Trophoblast cell (in vitro differentiated cells and primary cell): ENCODE data around the gene SMG5.

Experiments
- DNase-seq, 2 donors: peaks; one replicate each; pipeline ENCODE4 v3.0.0-alpha.2; 2016
- H2AFZ ChIP-seq: 2 replicates; pipeline ENCODE4 v1.6.1; 2013; ENCODE audit warnings: low read length, moderate library complexity, mild to moderate bottlenecking; ENCODE audit not compliant: insufficient read depth, poor library complexity
- H2AK5ac ChIP-seq: 2 replicates; pipeline ENCODE4 v1.6.1; 2013; ENCODE audit warnings: mild to moderate bottlenecking, low read length
- H2BK120ac ChIP-seq: 2 replicates; pipeline ENCODE4 v1.6.1; 2013; ENCODE audit warnings: low read length, mild to moderate bottlenecking, moderate library complexity; ENCODE audit not compliant: insufficient read depth, poor library complexity
- H2BK12ac ChIP-seq: 2 replicates; pipeline ENCODE4 v1.6.1; 2013; ENCODE audit warnings: mild to moderate bottlenecking, low read length, moderate library complexity
- H2BK5ac ChIP-seq: 2 replicates; pipeline ENCODE4 v1.6.1; 2013; ENCODE audit warnings: low read length, low read depth, moderate library complexity, mild to moderate bottlenecking; ENCODE audit not compliant: poor library complexity
- H3K14ac ChIP-seq: 2 replicates; pipeline ENCODE4 v1.6.1; 2013; ENCODE audit warnings: mild to moderate bottlenecking, low read length
- H3K18ac ChIP-seq: 2 replicates; pipeline ENCODE4 v1.6.1; 2013; ENCODE audit warnings: mild to moderate bottlenecking, low read length
- H3K23ac ChIP-seq: 2 replicates; pipeline ENCODE4 v1.6.1; 2013; ENCODE audit warnings: low read length
- H3K27ac ChIP-seq: 2 replicates; pipeline ENCODE4 v1.5.1; 2013; ENCODE audit warnings: low read depth, mild to moderate bottlenecking, inconsistent platforms, low read length, moderate library complexity
- H3K27me3 ChIP-seq: 2 replicates; pipeline ENCODE4 v1.6.1; 2013; ENCODE audit warnings: inconsistent platforms, mild to moderate bottlenecking, low read length, moderate library complexity; ENCODE audit not compliant: insufficient read depth
- H3K36me3 ChIP-seq, 2 experiments: 1 replicate in 1 of 2; 2 replicates in 1 of 2; pipeline ENCODE4 v1.6.1; 2013; ENCODE audit warnings: low read length in 2 of 2, mild to moderate bottlenecking in 2 of 2, moderate library complexity in 1 of 2; ENCODE audit not compliant: insufficient read depth in 2 of 2, control insufficient read depth in 1 of 2
- H3K4ac ChIP-seq: 2 replicates; pipeline ENCODE4 v1.6.1; 2013; ENCODE audit warnings: low read depth, mild to moderate bottlenecking, low read length, moderate library complexity
- H3K4me1 ChIP-seq, 2 experiments: 1 replicate in 1 of 2; 2 replicates in 1 of 2; pipeline ENCODE4 v1.6.1; 2013; ENCODE audit warnings: low read length in 2 of 2, mild to moderate bottlenecking in 2 of 2, moderate library complexity in 1 of 2; ENCODE audit not compliant: insufficient read depth in 2 of 2, control insufficient read depth in 1 of 2
- H3K4me2 ChIP-seq: 2 replicates; pipeline ENCODE4 v1.6.1; 2013; ENCODE audit warnings: inconsistent platforms, mild to moderate bottlenecking, low read length, moderate library complexity
- H3K4me3 ChIP-seq: 2 replicates; pipeline ENCODE4 v1.5.1; 2013; ENCODE audit warnings: mild to moderate bottlenecking, low read depth, low read length, inconsistent platforms
- H3K79me1 ChIP-seq: one replicate; pipeline ENCODE4 v1.6.1; 2013; ENCODE audit warnings: low read length
- H3K79me2 ChIP-seq: 2 replicates; pipeline ENCODE4 v1.6.1; 2013; ENCODE audit warnings: low read length, mild to moderate bottlenecking; ENCODE audit not compliant: control insufficient read depth, insufficient read depth, poor library complexity
- H3K9ac ChIP-seq: 2 replicates; pipeline ENCODE4 v1.6.1; 2013; ENCODE audit warnings: mild to moderate bottlenecking, low read length
- H3K9me3 ChIP-seq: 2 replicates; pipeline ENCODE4 v1.6.1; 2013; ENCODE audit warnings: low read depth, mild to moderate bottlenecking, control low read depth, inconsistent platforms, low read length; ENCODE audit not compliant: insufficient read depth
- H4K12ac ChIP-seq: 2 replicates; pipeline ENCODE4 v1.6.1; 2013; ENCODE audit warnings: low read depth, mild to moderate bottlenecking, low read length, moderate library complexity
- H4K8ac ChIP-seq: 2 replicates; pipeline ENCODE4 v1.6.1; 2013; ENCODE audit warnings: low read depth, mild to moderate bottlenecking, low read length, moderate library complexity
- H4K91ac ChIP-seq: one replicate; pipeline ENCODE4 v1.6.1; 2013; ENCODE audit warnings: low read depth, mild to moderate bottlenecking, low read length, moderate library complexity
- WGBS: extraction: QIAGEN DNeasy Blood & Tissue Kit; methylation state at CpG from one replicate; pipeline ENCODE4 v1.1.7; 2013; ENCODE audit warnings: missing lambda C conversion rate; ENCODE audit not compliant: insufficient read length, insufficient coverage; ENCODE audit errors: extremely low coverage; 5-methylcytosine and 5-hydroxymethylcytosine counted together

SMG5 gene

GRCh38 chr1:156303241-156303640 lies 20.6 kb upstream of the SMG5 start:
- H3K18ac ChIP-seq, result no peak overlapping the region
- no peak overlapping the region for H3K23ac ChIP-seq
- no peak overlapping the region for H3K27ac ChIP-seq
- no CpG with 5 or more reads among the region's 4 CpGs for WGBS
- H2AK5ac ChIP-seq, result no peak overlapping the region
- H2BK120ac ChIP-seq, result no peak overlapping the region
- H2BK12ac ChIP-seq, result no peak overlapping the region
- H3K36me3 ChIP-seq, result peaks cover 10 to 13% of the 10 kb centered on the region in 2 experiments
- no peak overlapping the region for H4K12ac ChIP-seq
- H2AFZ ChIP-seq, result no peak overlapping the region
- H3K9ac ChIP-seq, result no peak overlapping the region
- H3K79me1 ChIP-seq, result no peaks in the 10 kb centered on the region
- no peaks in the 10 kb centered on the region for H3K9me3 ChIP-seq
- H4K91ac ChIP-seq, result no peak overlapping the region
- no peaks in the 10 kb centered on the region for H3K27me3 ChIP-seq
- no peak overlapping the region for H3K4me2 ChIP-seq
- H3K79me2 ChIP-seq, result no peaks in the 10 kb centered on the region
- no peak overlapping the region for H3K14ac ChIP-seq
- DNase-seq, result no peak
- no peak overlapping the region for H3K4me3 ChIP-seq
- no peak overlapping the region for H3K4ac ChIP-seq
- no peak overlapping the region for H2BK5ac ChIP-seq
- H4K8ac ChIP-seq, result no peak overlapping the region
- no peaks in the 10 kb centered on the region for H3K4me1 ChIP-seq

- no peak within 1 kb of the TSS for H3K4me2 ChIP-seq
- no peak within 1 kb of the TSS for H3K23ac ChIP-seq
- H3K14ac ChIP-seq, result no peak within 1 kb of the TSS
- H2BK12ac ChIP-seq, result no peak within 1 kb of the TSS
- peaks cover 5% of the 10 kb centered on the region for H3K79me2 ChIP-seq
- H3K27ac ChIP-seq, result no peak within 1 kb of the TSS
- no peaks in the 10 kb centered on the region for H3K9me3 ChIP-seq
- peaks cover 4 to 5% of the 10 kb centered on the region in 2 experiments for H3K36me3 ChIP-seq
- no peak within 1 kb of the TSS for H4K8ac ChIP-seq
- H3K9ac ChIP-seq, result no peak within 1 kb of the TSS
- H2BK5ac ChIP-seq, result no peak within 1 kb of the TSS
- no peaks in the 10 kb centered on the region for H3K27me3 ChIP-seq
- no CpG with 5 or more reads among the region's 19 CpGs for WGBS
- no peak within 1 kb of the TSS for H2BK120ac ChIP-seq
- no peak within 1 kb of the TSS for H3K18ac ChIP-seq
- H2AFZ ChIP-seq, result no peak within 1 kb of the TSS
- no peak within 1 kb of the TSS for H4K91ac ChIP-seq
- H3K79me1 ChIP-seq, result peaks cover 3% of the 10 kb centered on the region
- H4K12ac ChIP-seq, result no peak within 1 kb of the TSS
- no peak for DNase-seq
- H3K4ac ChIP-seq, result no peak within 1 kb of the TSS
- no peak within 1 kb of the TSS for H3K4me3 ChIP-seq
- no peak within 1 kb of the TSS for H2AK5ac ChIP-seq
- H3K4me1 ChIP-seq, result peaks cover 6 to 7% of the 10 kb centered on the region in 2 experiments
Measured at GRCh38 chr1:156298852-156299357, 16.3 kb upstream of the SMG5 start, which contains the start of gene VHLL. TSS of gene VHLL (minus strand) at chr1:156299307. CDS start at chr1:156299189, 118 bp downstream.

GRCh38 chr1:156295391-156295947 lies 12.8 kb upstream of the SMG5 start, which contains the start of gene GLMP:
TSS of gene GLMP (minus strand) at chr1:156295679. CDS start at chr1:156295645, 34 bp downstream.
- no peaks in the 10 kb centered on the region for H3K9me3 ChIP-seq
- H3K14ac ChIP-seq, result peak within 1 kb of the TSS; percentile 67
- no peak within 1 kb of the TSS for H2BK120ac ChIP-seq
- no peak within 1 kb of the TSS for H3K27ac ChIP-seq
- H3K23ac ChIP-seq, result no peak within 1 kb of the TSS
- H3K4ac ChIP-seq, result peak within 1 kb of the TSS; percentile 75
- peak within 1 kb of the TSS; percentile 75 for H3K9ac ChIP-seq
- no CpG with 5 or more reads among the region's 17 CpGs for WGBS
- H3K4me3 ChIP-seq, result peak within 1 kb of the TSS; percentile 81
- peak within 1 kb of the TSS; percentile 16 for H2BK5ac ChIP-seq
- H4K91ac ChIP-seq, result peak within 1 kb of the TSS; percentile 74
- H2AK5ac ChIP-seq, result peak within 1 kb of the TSS; percentile 13
- DNase-seq, result peak; percentile 33 to 65
- peaks cover 7 to 9% of the 10 kb centered on the region in 2 experiments for H3K4me1 ChIP-seq
- H4K12ac ChIP-seq, result peak within 1 kb of the TSS; percentile 78
- peak within 1 kb of the TSS; percentile 93 for H2AFZ ChIP-seq
- peaks cover 7% of the 10 kb centered on the region for H3K79me1 ChIP-seq
- H3K36me3 ChIP-seq, result peaks cover 11 to 12% of the 10 kb centered on the region in 2 experiments
- peaks cover 7% of the 10 kb centered on the region for H3K79me2 ChIP-seq
- H4K8ac ChIP-seq, result peak within 1 kb of the TSS; percentile 93
- peak within 1 kb of the TSS; percentile 91 for H3K4me2 ChIP-seq
- peak within 1 kb of the TSS; percentile 75 for H3K18ac ChIP-seq
- H3K27me3 ChIP-seq, result no peaks in the 10 kb centered on the region
- H2BK12ac ChIP-seq, result no peak within 1 kb of the TSS

- no peak overlapping the region for H2BK12ac ChIP-seq
- H3K14ac ChIP-seq, result no peak overlapping the region
- H4K12ac ChIP-seq, result no peak overlapping the region
- H4K8ac ChIP-seq, result no peak overlapping the region
- H2BK5ac ChIP-seq, result no peak overlapping the region
- no peak overlapping the region for H3K4ac ChIP-seq
- peaks cover 7 to 9% of the 10 kb centered on the region in 2 experiments for H3K4me1 ChIP-seq
- H3K4me3 ChIP-seq, result no peak overlapping the region
- H4K91ac ChIP-seq, result no peak overlapping the region
- no peaks in the 10 kb centered on the region for H3K27me3 ChIP-seq
- H3K23ac ChIP-seq, result no peak overlapping the region
- no peak overlapping the region for H2BK120ac ChIP-seq
- DNase-seq, result no peak
- H3K18ac ChIP-seq, result no peak overlapping the region
- no peak overlapping the region for H2AK5ac ChIP-seq
- H3K4me2 ChIP-seq, result no peak overlapping the region
- peaks cover 7% of the 10 kb centered on the region for H3K79me2 ChIP-seq
- H3K9me3 ChIP-seq, result no peaks in the 10 kb centered on the region
- peaks cover 7% of the 10 kb centered on the region for H3K79me1 ChIP-seq
- H2AFZ ChIP-seq, result no peak overlapping the region
- WGBS, result no CpG with 5 or more reads among the region's 9 CpGs
- peaks cover 12 to 13% of the 10 kb centered on the region in 2 experiments for H3K36me3 ChIP-seq
- no peak overlapping the region for H3K9ac ChIP-seq
- H3K27ac ChIP-seq, result no peak overlapping the region
Measured at GRCh38 chr1:156293895-156294294, 11.3 kb upstream of the SMG5 start.
